ENCODE results near the gene PHGDH.
A peak's percentile ranks its signal among the peaks of the same experiment; 100 is the strongest.

PHGDH gene

DNA sequence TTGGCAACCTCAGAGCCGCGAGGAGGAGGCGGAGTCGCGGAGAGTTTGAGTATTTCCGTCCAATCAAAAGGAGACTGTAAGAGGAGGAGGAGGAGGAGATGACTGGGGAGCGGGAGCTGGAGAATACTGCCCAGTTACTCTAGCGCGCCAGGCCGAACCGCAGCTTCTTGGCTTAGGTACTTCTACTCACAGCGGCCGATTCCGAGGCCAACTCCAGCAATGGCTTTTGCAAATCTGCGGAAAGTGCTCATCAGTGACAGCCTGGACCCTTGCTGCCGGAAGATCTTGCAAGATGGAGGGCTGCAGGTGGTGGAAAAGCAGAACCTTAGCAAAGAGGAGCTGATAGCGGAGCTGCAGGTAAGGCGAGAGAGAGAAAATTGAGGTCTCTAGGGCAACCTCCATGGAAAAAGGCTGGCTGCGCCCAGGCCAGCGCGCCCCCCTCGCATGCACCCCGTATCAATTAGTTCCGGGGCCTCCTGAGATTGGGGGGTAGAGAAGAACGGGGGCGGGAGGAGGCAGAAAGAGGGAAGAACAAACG is at the start of gene PHGDH:
PHGDH (plus strand) TSS at position 131 of the 538 bp plus-strand sequence; CDS start at position 220, 89 bp downstream.
- WGBS (ENCODE audit: insufficient coverage, insufficient read length): no CpG with 5 or more reads among the region's 27 CpGs
- Histone ChIP-seq H3K36me3 (ENCODE audit: control insufficient read depth, insufficient read depth, low read length) (no peaks in the 10 kb centered on the region), H3K4me3 (ENCODE audit: low read length) (peak within 1 kb of the TSS; percentile 92), H3K27ac (ENCODE audit: low read length) (no peak within 1 kb of the TSS), H3K27me3 (ENCODE audit: control insufficient read depth, insufficient read depth, low read length) (no peaks in the 10 kb centered on the region), H3K4me1 (ENCODE audit: control insufficient read depth, insufficient read depth, low read length) (peaks cover 6% of the 10 kb centered on the region; the same call in 1 of the 2 replicates), H3K9me3 (ENCODE audit: control insufficient read depth, insufficient read depth, low read length) (no peaks in the 10 kb centered on the region)
- DNase-seq (ENCODE audit: low read depth, low spot score): peak; percentile 67

GRCh38 chr1:119662034-119662437 is 49.7 kb upstream of the PHGDH start:
- Histone ChIP-seq H3K9me3 (ENCODE audit: control insufficient read depth, insufficient read depth, low read length) (no peaks in the 10 kb centered on the region), H3K27ac (ENCODE audit: low read length) (no peak overlapping the region), H3K36me3 (ENCODE audit: control insufficient read depth, insufficient read depth, low read length) (no peaks in the 10 kb centered on the region), H3K4me1 (ENCODE audit: control insufficient read depth, insufficient read depth, low read length) (0 out of 2 replicates have a peak, but pooled peaks cover 1% of the 10 kb centered on the region), H3K27me3 (ENCODE audit: control insufficient read depth, insufficient read depth, low read length) (no peaks in the 10 kb centered on the region), H3K4me3 (ENCODE audit: low read length) (no peak overlapping the region)
- WGBS (ENCODE audit: insufficient coverage, insufficient read length): no CpG with 5 or more reads among the region's 3 CpGs
- DNase-seq (ENCODE audit: low read depth, low spot score): no peak

DNA sequence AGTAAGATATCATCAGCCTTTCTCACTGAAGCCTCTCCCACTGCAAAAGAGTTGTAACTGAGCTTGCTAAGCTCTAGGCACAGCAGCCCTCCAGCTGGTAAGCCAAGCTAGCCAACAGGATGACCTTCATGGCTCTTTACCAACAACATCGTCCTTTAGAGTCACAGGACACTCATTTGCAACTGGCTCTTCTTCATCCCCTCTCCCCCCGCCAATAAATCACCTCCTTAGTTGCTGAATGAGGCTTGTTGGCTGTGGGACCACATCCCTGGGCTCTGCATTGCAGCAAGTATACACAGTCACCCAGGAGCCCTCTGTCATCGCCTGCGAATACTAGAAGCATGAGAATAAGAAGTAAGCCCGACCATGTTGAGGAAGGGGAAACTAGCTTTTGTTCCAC is 47.7 kb upstream of the PHGDH start:
- DNase-seq (ENCODE audit: low read depth, low spot score): no peak
- Histone ChIP-seq H3K4me1 (ENCODE audit: control insufficient read depth, insufficient read depth, low read length) (0 out of 2 replicates have a peak, but pooled peaks cover 1% of the 10 kb centered on the region), H3K27ac (ENCODE audit: low read length) (no peak overlapping the region), H3K9me3 (ENCODE audit: control insufficient read depth, insufficient read depth, low read length) (no peaks in the 10 kb centered on the region), H3K36me3 (ENCODE audit: control insufficient read depth, insufficient read depth, low read length) (no peaks in the 10 kb centered on the region), H3K4me3 (ENCODE audit: low read length) (no peak overlapping the region), H3K27me3 (ENCODE audit: control insufficient read depth, insufficient read depth, low read length) (no peaks in the 10 kb centered on the region)
- WGBS (ENCODE audit: insufficient coverage, insufficient read length): no CpG with 5 or more reads among the region's 5 CpGs

DNA sequence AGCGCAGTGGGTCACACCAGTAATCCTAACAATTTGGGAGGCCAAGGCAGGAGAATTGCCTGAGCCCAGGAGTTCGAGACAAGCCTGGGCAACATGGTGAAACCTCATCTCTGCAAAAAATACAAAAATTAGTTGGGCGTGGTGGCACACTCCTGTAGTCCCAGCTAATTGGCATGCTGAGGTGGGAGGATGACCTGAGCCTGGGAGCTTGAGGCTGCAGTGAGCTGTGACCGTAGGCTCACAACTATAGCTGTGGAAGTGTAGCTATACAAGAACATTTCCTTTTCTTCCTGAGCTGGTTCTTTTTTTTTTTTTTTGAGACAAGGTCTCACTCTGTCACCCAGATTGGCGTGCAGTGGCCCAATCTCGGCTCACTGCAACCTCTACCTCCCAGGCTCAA is 44.6 kb upstream of the PHGDH start:
- Histone ChIP-seq H3K27me3 (ENCODE audit: control insufficient read depth, insufficient read depth, low read length) (no peaks in the 10 kb centered on the region), H3K4me1 (ENCODE audit: control insufficient read depth, insufficient read depth, low read length) (0 out of 2 replicates have a peak, but pooled peaks cover under 1% of the 10 kb centered on the region), H3K36me3 (ENCODE audit: control insufficient read depth, insufficient read depth, low read length) (no peaks in the 10 kb centered on the region), H3K4me3 (ENCODE audit: low read length) (no peak overlapping the region), H3K27ac (ENCODE audit: low read length) (no peak overlapping the region), H3K9me3 (ENCODE audit: control insufficient read depth, insufficient read depth, low read length) (no peaks in the 10 kb centered on the region)
- no peak for DNase-seq (ENCODE audit: low read depth, low spot score)
- no CpG with 5 or more reads among the region's 6 CpGs for WGBS (ENCODE audit: insufficient coverage, insufficient read length)

GRCh38 chr1:119670898-119671297 is 40.8 kb upstream of the PHGDH start:
- no peak for DNase-seq (ENCODE audit: low read depth, low spot score)
- no peak overlapping the region for H3K27ac ChIP-seq (ENCODE audit: low read length)
- H3K36me3 ChIP-seq (ENCODE audit: control insufficient read depth, insufficient read depth, low read length): no peaks in the 10 kb centered on the region
- WGBS (ENCODE audit: insufficient coverage, insufficient read length): no CpG with 5 or more reads among the region's 2 CpGs
- no peaks in the 10 kb centered on the region; the same call in 1 of the 2 replicates for H3K4me1 ChIP-seq (ENCODE audit: control insufficient read depth, insufficient read depth, low read length)
- H3K9me3 ChIP-seq (ENCODE audit: control insufficient read depth, insufficient read depth, low read length): no peaks in the 10 kb centered on the region
- H3K27me3 ChIP-seq (ENCODE audit: control insufficient read depth, insufficient read depth, low read length): no peaks in the 10 kb centered on the region
- H3K4me3 ChIP-seq (ENCODE audit: low read length): no peak overlapping the region

DNA sequence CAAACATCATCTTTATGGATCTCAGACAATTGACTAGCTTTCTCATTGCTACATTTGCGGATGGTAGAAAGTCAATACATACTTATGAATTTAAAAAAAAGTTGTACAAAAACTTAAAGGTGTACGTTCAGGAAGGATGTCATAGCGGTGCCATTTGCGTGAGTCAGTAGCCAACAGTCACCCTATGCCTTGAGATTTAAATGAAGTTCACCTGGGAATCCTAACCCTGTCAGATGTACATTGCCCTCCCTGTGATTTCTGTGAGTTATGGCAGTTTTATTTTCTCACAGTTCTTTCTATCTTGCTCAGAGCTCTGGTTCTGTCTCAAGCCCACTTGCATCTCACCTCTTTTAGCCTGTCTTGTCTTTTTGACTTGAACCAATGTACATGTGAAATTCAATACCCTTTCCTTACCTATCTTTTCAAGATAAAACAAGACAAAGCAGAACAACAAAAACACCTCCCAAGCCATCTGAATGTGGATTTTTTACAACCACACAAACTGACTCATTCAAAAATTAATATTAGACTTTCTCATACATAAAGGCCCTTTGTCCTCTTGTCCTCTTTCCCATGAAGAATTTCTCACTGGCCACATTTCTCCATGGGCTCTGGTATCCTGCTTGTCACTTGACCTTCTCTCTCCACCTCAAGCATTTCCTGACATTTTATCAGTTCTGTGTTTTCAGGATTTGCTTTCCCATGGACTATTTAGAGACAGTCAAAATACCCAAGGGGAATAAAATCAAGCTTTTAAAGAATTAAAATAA is 38.4 kb upstream of the PHGDH start:
- no CpG with 5 or more reads among the region's 4 CpGs for WGBS (ENCODE audit: insufficient coverage, insufficient read length)
- H3K9me3 ChIP-seq (ENCODE audit: control insufficient read depth, insufficient read depth, low read length): no peaks in the 10 kb centered on the region
- DNase-seq (ENCODE audit: low read depth, low spot score): no peak
- no peak overlapping the region for H3K27ac ChIP-seq (ENCODE audit: low read length)
- no peak overlapping the region for H3K4me3 ChIP-seq (ENCODE audit: low read length)
- H3K4me1 ChIP-seq (ENCODE audit: control insufficient read depth, insufficient read depth, low read length): no peaks in the 10 kb centered on the region; the same call in 1 of the 2 replicates
- H3K27me3 ChIP-seq (ENCODE audit: control insufficient read depth, insufficient read depth, low read length): no peaks in the 10 kb centered on the region
- H3K36me3 ChIP-seq (ENCODE audit: control insufficient read depth, insufficient read depth, low read length): no peaks in the 10 kb centered on the region

DNA sequence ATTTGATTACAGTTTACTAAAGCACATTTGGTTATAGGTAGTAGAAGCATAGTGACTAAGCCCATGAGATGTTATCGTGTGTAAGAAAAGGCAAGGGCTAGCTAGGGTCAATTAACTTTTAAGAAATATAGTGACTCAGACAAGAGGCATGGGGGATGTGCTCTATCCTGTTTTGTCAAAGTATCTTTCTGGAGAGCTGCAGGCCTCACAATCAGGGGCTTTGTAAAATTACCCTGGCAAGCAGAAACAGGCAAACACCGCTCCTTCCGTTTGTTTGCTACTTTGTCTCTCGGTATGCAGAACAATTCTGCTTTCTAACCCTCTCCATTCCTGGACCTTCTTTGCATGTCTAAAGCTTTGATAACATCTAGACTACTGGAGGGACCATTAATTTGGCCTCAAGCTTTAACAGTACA is 37.6 kb upstream of the PHGDH start:
- H3K4me3 ChIP-seq (ENCODE audit: low read length): no peak overlapping the region
- H3K9me3 ChIP-seq (ENCODE audit: control insufficient read depth, insufficient read depth, low read length): no peaks in the 10 kb centered on the region
- H3K27ac ChIP-seq (ENCODE audit: low read length): no peak overlapping the region
- H3K27me3 ChIP-seq (ENCODE audit: control insufficient read depth, insufficient read depth, low read length): no peaks in the 10 kb centered on the region
- H3K4me1 ChIP-seq (ENCODE audit: control insufficient read depth, insufficient read depth, low read length): peaks cover 4% of the 10 kb centered on the region
- WGBS (ENCODE audit: insufficient coverage, insufficient read length): no CpG with 5 or more reads among the region's 4 CpGs
- no peak for DNase-seq (ENCODE audit: low read depth, low spot score)
- H3K36me3 ChIP-seq (ENCODE audit: control insufficient read depth, insufficient read depth, low read length): no peaks in the 10 kb centered on the region

DNA sequence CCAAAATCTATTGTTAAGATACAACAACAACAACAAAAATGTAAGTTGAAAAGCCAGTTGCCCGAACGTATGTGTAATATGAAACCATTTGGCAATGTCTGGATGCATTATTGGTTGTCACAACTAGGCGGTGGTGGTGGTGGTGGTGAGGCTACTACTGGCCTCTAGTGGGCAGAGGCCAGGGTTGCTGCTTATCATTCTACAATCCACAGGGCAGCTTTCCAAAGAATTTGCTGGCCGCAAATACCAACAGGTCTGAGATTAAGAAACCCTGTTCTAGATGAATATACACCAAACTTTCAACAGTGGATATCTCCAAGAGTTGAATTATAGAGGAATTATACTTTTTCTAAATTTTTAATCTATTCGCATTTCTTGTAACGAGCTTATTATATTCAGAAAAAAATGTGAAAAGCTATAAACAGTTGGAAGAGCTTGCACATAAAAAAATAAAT is 36.9 kb upstream of the PHGDH start:
- Histone ChIP-seq H3K27me3 (ENCODE audit: control insufficient read depth, insufficient read depth, low read length) (no peaks in the 10 kb centered on the region), H3K9me3 (ENCODE audit: control insufficient read depth, insufficient read depth, low read length) (no peaks in the 10 kb centered on the region), H3K27ac (ENCODE audit: low read length) (no peak overlapping the region), H3K4me3 (ENCODE audit: low read length) (no peak overlapping the region), H3K4me1 (ENCODE audit: control insufficient read depth, insufficient read depth, low read length) (peaks cover 9% of the 10 kb centered on the region), H3K36me3 (ENCODE audit: control insufficient read depth, insufficient read depth, low read length) (no peaks in the 10 kb centered on the region)
- WGBS (ENCODE audit: insufficient coverage, insufficient read length): no CpG with 5 or more reads among the region's 6 CpGs
- no peak for DNase-seq (ENCODE audit: low read depth, low spot score)

DNA sequence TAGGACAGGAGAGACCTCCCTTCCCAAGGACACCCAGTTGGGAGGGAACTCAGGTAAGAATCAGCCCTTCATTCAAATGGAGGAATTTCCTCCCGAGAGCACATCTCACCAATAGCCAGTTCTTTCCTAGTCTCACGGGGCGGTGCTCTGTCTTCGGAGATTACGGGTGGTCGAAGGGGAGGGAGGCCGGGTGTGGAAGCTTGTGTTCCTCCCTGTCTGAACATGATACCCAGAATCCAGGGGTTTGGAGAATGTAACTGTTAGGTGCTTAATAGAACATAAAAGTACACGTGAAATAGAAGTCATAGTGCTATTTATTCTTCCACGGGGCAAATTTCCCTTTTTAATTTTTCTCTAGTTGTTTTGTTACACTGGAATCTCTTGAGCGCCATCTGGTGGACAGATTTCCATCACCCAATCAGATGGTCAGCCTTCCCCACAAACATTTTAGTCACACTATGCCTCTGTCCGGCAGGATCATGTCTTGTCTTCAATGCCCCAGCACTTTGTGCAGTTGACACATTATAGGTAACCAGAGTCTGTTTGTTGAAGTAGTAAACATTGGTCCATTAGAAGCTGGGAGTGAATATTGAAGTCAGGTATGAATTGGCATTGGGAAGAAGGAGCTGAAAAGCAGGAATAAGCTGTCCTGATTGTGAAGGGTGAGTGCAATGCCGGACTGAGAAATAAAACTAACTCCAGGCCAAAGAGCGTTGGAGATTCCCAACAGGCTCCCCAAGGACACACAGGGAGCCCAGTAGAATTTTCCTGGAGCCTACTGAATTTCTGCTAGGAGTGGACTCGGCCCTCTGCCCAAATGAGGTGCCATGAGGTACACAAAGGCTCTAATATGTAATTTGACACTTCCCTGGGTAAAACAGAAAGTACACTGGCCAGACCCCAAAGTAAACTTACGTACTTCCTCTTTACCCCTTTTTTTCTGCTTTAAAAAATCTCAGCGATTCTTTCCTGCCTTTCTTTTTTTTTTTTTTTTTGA is 36.1 kb upstream of the PHGDH start:
- Histone ChIP-seq H3K36me3 (ENCODE audit: control insufficient read depth, insufficient read depth, low read length) (no peaks in the 10 kb centered on the region), H3K9me3 (ENCODE audit: control insufficient read depth, insufficient read depth, low read length) (no peaks in the 10 kb centered on the region), H3K4me3 (ENCODE audit: low read length) (peak overlapping the region; percentile 18; the same call in 1 of the 2 replicates), H3K27ac (ENCODE audit: low read length) (no peak overlapping the region), H3K4me1 (ENCODE audit: control insufficient read depth, insufficient read depth, low read length) (peaks cover 10% of the 10 kb centered on the region), H3K27me3 (ENCODE audit: control insufficient read depth, insufficient read depth, low read length) (no peaks in the 10 kb centered on the region)
- no CpG with 5 or more reads among the region's 16 CpGs for WGBS (ENCODE audit: insufficient coverage, insufficient read length)
- DNase-seq (ENCODE audit: low read depth, low spot score): peak; percentile 90

- peaks cover 10% of the 10 kb centered on the region for H3K4me1 ChIP-seq (ENCODE audit: control insufficient read depth, insufficient read depth, low read length)
- no peaks in the 10 kb centered on the region for H3K27me3 ChIP-seq (ENCODE audit: control insufficient read depth, insufficient read depth, low read length)
- WGBS (ENCODE audit: insufficient coverage, insufficient read length): no CpG with 5 or more reads among the region's 8 CpGs
- no peak overlapping the region for H3K27ac ChIP-seq (ENCODE audit: low read length)
- H3K4me3 ChIP-seq (ENCODE audit: low read length): no peak overlapping the region
- H3K9me3 ChIP-seq (ENCODE audit: control insufficient read depth, insufficient read depth, low read length): no peaks in the 10 kb centered on the region
- H3K36me3 ChIP-seq (ENCODE audit: control insufficient read depth, insufficient read depth, low read length): no peaks in the 10 kb centered on the region
- DNase-seq (ENCODE audit: low read depth, low spot score): no peak
Measured at GRCh38 chr1:119676571-119677206, 35.0 kb upstream of the PHGDH start.
